Retinal pigment epithelial cell (primary cell): Measurements from ENCODE around the gene SMKR1.

Experiments
- DNase-seq: peaks from one replicate; pipeline ENCODE4 v3.0.0-alpha.2; 2010; ENCODE audit warnings: low read depth
- H3K4me3 ChIP-seq: 2 replicates; pipeline ENCODE4 v1.5.1; 2011; ENCODE audit warnings: mild to moderate bottlenecking, low read length, control low read depth, moderate library complexity
- TF ChIP-seq, protein P1 (sequence below): conservative IDR thresholded peaks from 2 replicates; pipeline ENCODE4 v1.5.1; 2011; ENCODE audit warnings: low read depth, low read length, control low read depth, inconsistent platforms

SMKR1 gene

DNA sequence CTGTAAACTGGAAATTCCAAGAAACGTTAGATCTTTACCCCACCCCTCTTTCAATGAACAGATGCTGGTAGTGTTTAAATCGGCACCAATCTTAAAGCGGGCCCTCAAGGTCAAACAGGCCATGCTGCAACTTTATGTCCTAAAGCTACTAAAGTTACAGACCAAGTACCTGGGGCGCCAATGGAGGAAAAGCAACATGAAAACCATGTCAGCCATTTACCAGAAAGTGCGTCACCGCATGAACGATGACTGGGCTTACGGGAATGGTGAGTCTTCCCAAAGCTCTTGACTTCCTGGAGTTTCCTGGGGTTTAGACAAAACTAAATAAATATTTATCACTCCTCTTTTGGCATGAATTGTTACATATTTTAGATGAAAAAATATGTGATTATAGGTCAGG is 19.6 kb upstream of the SMKR1 start:
- TF ChIP-seq, protein P1, sequence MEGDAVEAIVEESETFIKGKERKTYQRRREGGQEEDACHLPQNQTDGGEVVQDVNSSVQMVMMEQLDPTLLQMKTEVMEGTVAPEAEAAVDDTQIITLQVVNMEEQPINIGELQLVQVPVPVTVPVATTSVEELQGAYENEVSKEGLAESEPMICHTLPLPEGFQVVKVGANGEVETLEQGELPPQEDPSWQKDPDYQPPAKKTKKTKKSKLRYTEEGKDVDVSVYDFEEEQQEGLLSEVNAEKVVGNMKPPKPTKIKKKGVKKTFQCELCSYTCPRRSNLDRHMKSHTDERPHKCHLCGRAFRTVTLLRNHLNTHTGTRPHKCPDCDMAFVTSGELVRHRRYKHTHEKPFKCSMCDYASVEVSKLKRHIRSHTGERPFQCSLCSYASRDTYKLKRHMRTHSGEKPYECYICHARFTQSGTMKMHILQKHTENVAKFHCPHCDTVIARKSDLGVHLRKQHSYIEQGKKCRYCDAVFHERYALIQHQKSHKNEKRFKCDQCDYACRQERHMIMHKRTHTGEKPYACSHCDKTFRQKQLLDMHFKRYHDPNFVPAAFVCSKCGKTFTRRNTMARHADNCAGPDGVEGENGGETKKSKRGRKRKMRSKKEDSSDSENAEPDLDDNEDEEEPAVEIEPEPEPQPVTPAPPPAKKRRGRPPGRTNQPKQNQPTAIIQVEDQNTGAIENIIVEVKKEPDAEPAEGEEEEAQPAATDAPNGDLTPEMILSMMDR: no peak
- H3K4me3 ChIP-seq: no peak overlapping the region
- DNase-seq: no peak

DNA sequence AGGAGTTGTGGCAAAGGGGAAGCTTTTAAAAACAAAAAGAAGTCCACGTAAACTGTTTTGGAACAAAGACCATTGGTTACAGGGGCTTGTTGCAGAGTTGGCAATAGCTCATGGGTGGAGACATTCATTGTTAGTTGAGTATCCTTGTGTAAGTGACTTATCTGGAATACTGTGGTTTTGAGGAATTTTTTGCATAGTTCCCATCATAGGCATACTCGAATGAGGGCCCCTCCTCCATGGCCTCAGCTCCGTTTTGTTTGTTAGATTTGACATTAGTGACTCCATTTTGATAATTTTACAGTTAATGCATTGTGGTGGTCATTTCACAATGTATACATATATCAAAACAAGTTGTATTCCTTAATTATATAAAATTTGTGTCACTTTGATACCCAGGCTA is 12.8 kb upstream of the SMKR1 start:
- no peak overlapping the region for H3K4me3 ChIP-seq
- peak; percentile 41 for DNase-seq
- TF ChIP-seq, protein P1: no peak

DNA sequence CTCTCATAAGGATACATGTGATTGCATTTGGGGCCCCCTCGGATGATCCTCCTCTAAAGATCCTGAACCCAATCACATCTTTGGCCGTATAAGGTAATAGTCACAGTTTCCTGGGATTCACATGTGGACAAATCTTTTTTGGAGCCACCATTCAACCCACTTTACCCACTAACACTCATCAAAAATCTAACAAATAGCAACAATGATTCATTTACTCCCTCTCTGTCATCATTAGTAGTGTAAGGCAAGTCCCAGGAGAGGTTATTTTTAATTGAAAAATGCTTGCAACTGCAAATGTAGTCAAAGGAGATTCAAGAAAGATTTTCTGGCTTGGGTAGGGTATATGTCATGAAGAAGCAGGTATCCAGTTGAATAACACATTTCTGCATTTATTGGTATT is 9.9 kb upstream of the SMKR1 start:
- DNase-seq: no peak
- no peak overlapping the region for H3K4me3 ChIP-seq
- TF ChIP-seq, protein P1: no peak

DNA sequence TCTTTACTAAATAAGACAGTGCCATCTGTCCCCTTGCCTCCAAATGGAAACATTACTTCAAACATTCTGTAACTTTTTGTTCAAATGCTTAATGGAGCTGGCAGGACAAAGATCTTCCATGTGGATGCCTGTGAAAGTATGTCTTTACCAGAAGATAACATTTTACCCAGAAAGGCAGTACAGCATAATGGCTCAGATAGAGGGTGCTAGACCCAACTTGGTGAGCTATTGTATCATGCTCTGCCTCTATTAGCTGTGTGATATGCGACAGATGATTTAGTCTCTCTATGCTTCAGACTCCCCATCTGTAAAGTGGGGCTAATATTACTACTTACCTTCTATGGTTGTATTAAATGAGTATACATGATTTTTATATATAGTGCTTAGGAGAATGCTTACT is 8.8 kb upstream of the SMKR1 start:
- H3K4me3 ChIP-seq: no peak overlapping the region
- TF ChIP-seq, protein P1: peak; percentile 18
- DNase-seq: no peak

DNA sequence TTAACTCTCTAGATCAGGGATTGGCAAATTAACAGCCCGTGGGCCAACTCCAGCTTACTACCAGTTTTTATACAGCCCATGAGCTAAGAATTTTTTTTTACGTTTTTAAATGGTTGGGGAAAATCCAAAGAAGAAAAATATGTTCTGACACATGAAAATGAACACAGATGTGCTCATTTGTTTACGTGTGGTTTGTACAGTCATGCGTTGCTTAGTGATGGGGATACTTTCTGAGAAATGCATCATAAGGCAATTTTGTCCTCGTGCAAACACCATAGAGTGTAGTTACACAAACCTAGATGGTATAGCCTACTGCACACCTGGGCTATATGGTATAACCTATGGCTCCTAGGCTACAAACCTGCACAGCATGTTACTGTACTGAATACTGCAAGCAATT is 8.3 kb upstream of the SMKR1 start:
- no peak for DNase-seq
- TF ChIP-seq, protein P1: no peak
- H3K4me3 ChIP-seq: no peak overlapping the region

DNA sequence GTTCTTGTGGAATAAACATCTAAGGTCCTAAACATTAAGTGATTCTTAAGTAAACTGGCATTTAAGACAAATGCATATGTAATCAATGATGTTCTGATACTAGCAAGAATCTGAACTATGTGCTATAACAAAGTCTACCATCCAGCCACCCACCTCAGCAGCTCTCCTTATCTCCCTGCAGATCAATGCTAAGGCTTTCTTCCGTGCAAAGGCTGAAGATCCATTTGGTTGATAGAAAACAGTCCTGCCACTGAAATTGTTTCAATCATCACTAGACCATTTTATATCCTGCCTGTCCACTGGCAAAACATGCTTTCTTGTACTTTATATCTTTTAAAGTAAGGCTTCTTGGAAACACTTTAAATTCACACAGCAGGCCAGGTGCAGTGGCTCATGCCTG is 6.3 kb upstream of the SMKR1 start:
- TF ChIP-seq, protein P1: no peak
- no peak overlapping the region for H3K4me3 ChIP-seq
- DNase-seq: no peak

DNA sequence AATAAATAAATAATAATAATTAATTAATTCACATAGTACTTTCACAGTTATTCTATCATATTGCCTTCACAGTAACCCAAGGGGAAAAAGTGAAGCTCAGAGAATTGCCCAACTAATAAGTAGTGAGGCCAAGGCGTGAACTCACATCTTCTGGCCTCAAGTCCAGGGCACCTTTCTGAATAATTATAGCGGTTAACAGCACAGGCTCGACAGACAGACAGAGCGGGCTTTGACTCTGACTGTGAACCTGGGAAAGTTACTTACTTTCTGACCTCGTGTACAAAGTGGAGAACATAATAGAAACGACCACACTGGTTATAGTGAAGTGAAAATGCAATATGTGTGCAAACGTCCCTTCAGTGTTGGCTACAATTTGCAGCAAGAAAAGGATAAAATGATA is 5.7 kb upstream of the SMKR1 start:
- TF ChIP-seq, protein P1: no peak
- no peak overlapping the region for H3K4me3 ChIP-seq
- no peak for DNase-seq
